H1 (cell line): Measurements from ENCODE around the gene WDR90. TPM values are rescaled to one million over a fixed set of nuclear protein-coding genes. Genes with fewer than 3 reads are reported as not detected.

Experiments used
- CHD1 ChIP-seq: IDR thresholded peaks from 2 replicates; pipeline ENCODE4 v1.6.1; 2012; ENCODE audit warnings: low read depth, low read length, improper control_type of control experiment
- CHD7 ChIP-seq: fragments of 300-600 bp; sonication (generic); IDR thresholded peaks from 2 replicates; pipeline ENCODE4 v1.7.1; 2012; ENCODE audit warnings: low read length, moderate library complexity, mild to moderate bottlenecking, inconsistent platforms; ENCODE audit not compliant: insufficient replicate concordance
- FOSL1 ChIP-seq: IDR thresholded peaks from 2 replicates; pipeline ENCODE4 v1.6.1; 2011; ENCODE audit warnings: mild to moderate bottlenecking, low read depth, low read length, moderate library complexity; ENCODE audit not compliant: insufficient read depth
- KDM4A ChIP-seq: IDR thresholded peaks from one replicate; pipeline ENCODE4 v1.7.1; 2012; ENCODE audit warnings: low read depth, mild to moderate bottlenecking, moderate library complexity, low read length, inconsistent platforms; ENCODE audit not compliant: severe bottlenecking
- MAFK ChIP-seq: IDR thresholded peaks from 2 replicates; pipeline ENCODE4 v1.6.1; 2012; ENCODE audit warnings: low read depth, mild to moderate bottlenecking, improper control_type of control experiment, low read length
- RNF2 ChIP-seq: fragments of 200-900, 300-1000 bp; sonication (generic); IDR thresholded peaks from 2 replicates; pipeline ENCODE4 v1.7.1; 2016; ENCODE audit warnings: borderline replicate concordance, low read depth, mild to moderate bottlenecking, antibody characterized with exemption, low read length; ENCODE audit not compliant: poor library complexity, severe bottlenecking; ENCODE audit errors: missing control alignments
- TCF12 ChIP-seq: IDR thresholded peaks from 2 replicates; pipeline ENCODE4 v1.6.1; 2011; ENCODE audit warnings: low read depth, mild to moderate bottlenecking, low read length
- USF2 ChIP-seq: IDR thresholded peaks from 2 replicates; pipeline ENCODE4 v1.6.1; 2011; ENCODE audit warnings: low read length, improper control_type of control experiment
- polyA plus RNA-seq, 7 experiments: library from polyadenylated mRNA; depleted of rRNA in 3 of 7; stranded (reverse) in 5 of 7; unstranded in 2 of 7; fragments of >200 nt in 5 of 7; fragments of 200-250 nt in 2 of 7; gene quantifications; 1 replicate in 5 of 7; 2 replicates in 1 of 7; 4 replicates in 1 of 7; pipeline versions ENCODE4 v1.2.1 to v1.2.3, GENCODE V29; 2011 to 2013; ENCODE audit warnings: missing spikeins in 2 of 7, mixed read lengths in 2 of 7
- total RNA-seq: library from RNA; stranded (reverse); fragmentation: NEBNext Ultra II Directional; extraction: Animal tissue kit (Norgen Biotek cat#: 25700); gene quantifications from 2 replicates; pipeline ENCODE4 v1.2.1, GENCODE V29; 2021

WDR90 gene
- total and polyA plus RNA-seq, 2 of the 8 experiments (the other 6 are each of a cell fraction or from before 2014, with no cell fraction given) = 24.0 to 47.2 TPM

- TF ChIP-seq CHD7 (no peak), FOSL1 (no peak), TCF12 (no peak), KDM4A (no peak), USF2 (no peak), RNF2 (no peak), MAFK (no peak), CHD1 (no peak)
Observed at GRCh38 chr16:640614-641013, 8.6 kb upstream of the WDR90 start (continued).
